OCI-LY7 (cell line): Measurements from ENCODE around the gene NUB1. TPM values are rescaled to one million over a fixed set of nuclear protein-coding genes. Genes with fewer than 3 reads are reported as not detected.

Experiments used
- BruUV-seq: library from RNA; stranded (reverse); fragments of 400-500 nt; replicated peaks from 2 replicates; lab custom pipeline; 2021; lab: Mats Ljungman, UMichigan
- CTCF ChIA-PET: fragments of 300-600 bp; sonication (Branson Sonifier 250); formaldehyde crosslinking; loops from one replicate; lab custom pipeline; 2022; ENCODE audit warnings: antibody characterized with exemption; ENCODE audit not compliant: unreplicated experiment; lab: Charles Lee
- POLR2A ChIA-PET: fragments of 300-600 bp; sonication (Branson Sonifier 250); formaldehyde crosslinking; loops from one replicate; lab custom pipeline; 2022; ENCODE audit warnings: antibody characterized with exemption; lab: Charles Lee
- DNase-seq: peaks from one replicate; pipeline ENCODE4 v3.0.0-alpha.2; 2015; ENCODE audit warnings: low spot score
- H2AFZ ChIP-seq: fragments of 200-600 bp; sonication (generic), shearing (Covaris generic); 2 replicates; pipeline ENCODE4 v1.6.1; 2014; ENCODE audit warnings: mild to moderate bottlenecking, antibody characterized with exemption, low read length, moderate library complexity
- H3K27ac ChIP-seq: fragments of 200-600 bp; sonication (generic); 2 replicates; pipeline ENCODE4 v1.5.1; 2014; ENCODE audit warnings: mixed run types, low read depth, mild to moderate bottlenecking, moderate library complexity, low read length, inconsistent platforms; ENCODE audit not compliant: poor library complexity, severe bottlenecking
- H3K36me3 ChIP-seq: fragments of 200-600 bp; sonication (generic); 2 replicates; pipeline ENCODE4 v1.6.1; 2014; ENCODE audit warnings: mild to moderate bottlenecking, antibody characterized with exemption, low read length, moderate library complexity, mixed read lengths; ENCODE audit not compliant: insufficient read depth
- H3K4me1 ChIP-seq: fragments of 200-600 bp; sonication (generic); 2 replicates; pipeline ENCODE4 v1.5.1; 2014; ENCODE audit warnings: mild to moderate bottlenecking, low read length; ENCODE audit not compliant: insufficient read depth, poor library complexity, severe bottlenecking
- H3K4me2 ChIP-seq: fragments of 200-600 bp; sonication (generic); 2 replicates; pipeline ENCODE4 v1.6.1; 2014; ENCODE audit warnings: mild to moderate bottlenecking, low read length
- H3K4me3 ChIP-seq: fragments of 200-600 bp; sonication (generic); 2 replicates; pipeline ENCODE4 v1.5.1; 2014; ENCODE audit warnings: mild to moderate bottlenecking, low read depth, low read length; ENCODE audit not compliant: poor library complexity, severe bottlenecking
- H3K79me2 ChIP-seq: fragments of 200-600 bp; sonication (generic); 2 replicates; pipeline ENCODE4 v1.6.1; 2016; ENCODE audit warnings: low read depth, mild to moderate bottlenecking, low read length, moderate library complexity, mixed read lengths; ENCODE audit not compliant: insufficient read depth
- H3K9me2 ChIP-seq: fragments of 200-600 bp; sonication (generic); 2 replicates; pipeline ENCODE4 v1.6.1; 2016; ENCODE audit warnings: mild to moderate bottlenecking, low read length, mixed read lengths; ENCODE audit not compliant: insufficient read depth
- H3K9me3 ChIP-seq: fragments of 200-600 bp; sonication (generic); 2 replicates; pipeline ENCODE4 v1.6.1; 2014; ENCODE audit warnings: mild to moderate bottlenecking, mixed run types, low read length, mixed read lengths
- H4K20me1 ChIP-seq: fragments of 200-600 bp; sonication (generic); 2 replicates; pipeline ENCODE4 v1.6.1; 2014; ENCODE audit warnings: mild to moderate bottlenecking, antibody characterized with exemption, low read length, moderate library complexity, mixed read lengths; ENCODE audit not compliant: insufficient read depth
- EZH2phosphoT487 ChIP-seq: fragments of 200-600 bp; sonication (generic); IDR thresholded peaks from 2 replicates; pipeline ENCODE4 v1.6.1; 2018; ENCODE audit warnings: low read depth, borderline replicate concordance, mild to moderate bottlenecking, mixed run types, antibody characterized with exemption, low read length, moderate library complexity, mixed read lengths
- intact Hi-C: fragments of 100-400 bp; cut with micrococcal nuclease; formaldehyde crosslinking; loops from one replicate; pipeline ENCODE4 v1.10.0; 2022; ENCODE audit not compliant: unreplicated experiment
- total RNA-seq, 2 experiments: library from RNA; depleted of rRNA in 1 of 2; stranded (reverse); fragments of >200 nt in 1 of 2; shearing (Covaris generic) in 1 of 2; gene quantifications; 2 replicates each; pipeline ENCODE4 v1.2.3, GENCODE V29; 2014 to 2022
- TF ChIP-seq, protein P1 (sequence below): fragments of 200-600 bp; sonication (generic); conservative IDR thresholded peaks from 2 replicates; pipeline ENCODE4 v1.5.1; 2014; ENCODE audit warnings: mild to moderate bottlenecking, antibody characterized with exemption, low read length, moderate library complexity, mixed read lengths

NUB1 gene
- total RNA-seq, 2 experiments from 2014 or later: 44.1 to 50.7 TPM

DNA sequence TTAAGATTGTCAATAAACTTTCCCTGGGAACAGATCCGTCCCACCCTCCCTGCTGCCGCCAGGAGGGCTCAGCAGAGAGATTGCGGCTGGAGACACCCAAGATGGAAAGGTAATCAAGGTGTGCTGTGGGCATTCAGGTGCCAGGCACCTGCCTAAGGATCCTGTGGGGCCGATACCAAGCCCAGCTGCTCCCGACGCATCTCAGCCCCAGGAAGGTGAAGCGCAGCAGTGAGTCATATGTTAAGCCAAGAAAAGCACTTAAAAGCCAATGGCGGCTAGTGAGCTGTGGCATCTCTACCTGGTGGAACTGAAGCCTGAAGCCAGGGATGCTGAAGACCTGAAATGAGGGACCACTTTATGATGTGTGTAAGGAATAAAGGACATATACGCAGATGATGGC lies 62.2 kb downstream of the NUB1 start:
- no peaks in the 10 kb centered on the region for H3K36me3 ChIP-seq
- no peak for DNase-seq
- H3K27ac ChIP-seq: no peak overlapping the region
- no peak overlapping the region for H3K4me2 ChIP-seq
- peaks cover 21% of the 10 kb centered on the region for H3K4me1 ChIP-seq
- TF ChIP-seq, protein P1, sequence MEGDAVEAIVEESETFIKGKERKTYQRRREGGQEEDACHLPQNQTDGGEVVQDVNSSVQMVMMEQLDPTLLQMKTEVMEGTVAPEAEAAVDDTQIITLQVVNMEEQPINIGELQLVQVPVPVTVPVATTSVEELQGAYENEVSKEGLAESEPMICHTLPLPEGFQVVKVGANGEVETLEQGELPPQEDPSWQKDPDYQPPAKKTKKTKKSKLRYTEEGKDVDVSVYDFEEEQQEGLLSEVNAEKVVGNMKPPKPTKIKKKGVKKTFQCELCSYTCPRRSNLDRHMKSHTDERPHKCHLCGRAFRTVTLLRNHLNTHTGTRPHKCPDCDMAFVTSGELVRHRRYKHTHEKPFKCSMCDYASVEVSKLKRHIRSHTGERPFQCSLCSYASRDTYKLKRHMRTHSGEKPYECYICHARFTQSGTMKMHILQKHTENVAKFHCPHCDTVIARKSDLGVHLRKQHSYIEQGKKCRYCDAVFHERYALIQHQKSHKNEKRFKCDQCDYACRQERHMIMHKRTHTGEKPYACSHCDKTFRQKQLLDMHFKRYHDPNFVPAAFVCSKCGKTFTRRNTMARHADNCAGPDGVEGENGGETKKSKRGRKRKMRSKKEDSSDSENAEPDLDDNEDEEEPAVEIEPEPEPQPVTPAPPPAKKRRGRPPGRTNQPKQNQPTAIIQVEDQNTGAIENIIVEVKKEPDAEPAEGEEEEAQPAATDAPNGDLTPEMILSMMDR: no peak
- no peak for TF ChIP-seq EZH2phosphoT487
- ChIA-PET POLR2A (interaction anchor here (0.6 kb wide), 1 partner anchor 13 kb away, joined by 4 read pairs; no protein-coding TSS in a partner anchor), CTCF (no interaction called here)
- H4K20me1 ChIP-seq: no peaks in the 10 kb centered on the region
- no peaks in the 10 kb centered on the region for H3K9me3 ChIP-seq
- no TSS peak for BruUV-seq
- H2AFZ ChIP-seq: no peak overlapping the region
- H3K9me2 ChIP-seq: no peaks in the 10 kb centered on the region
- no peak overlapping the region for H3K4me3 ChIP-seq
- no peaks in the 10 kb centered on the region for H3K79me2 ChIP-seq
- intact Hi-C loops: no loop called here

DNA sequence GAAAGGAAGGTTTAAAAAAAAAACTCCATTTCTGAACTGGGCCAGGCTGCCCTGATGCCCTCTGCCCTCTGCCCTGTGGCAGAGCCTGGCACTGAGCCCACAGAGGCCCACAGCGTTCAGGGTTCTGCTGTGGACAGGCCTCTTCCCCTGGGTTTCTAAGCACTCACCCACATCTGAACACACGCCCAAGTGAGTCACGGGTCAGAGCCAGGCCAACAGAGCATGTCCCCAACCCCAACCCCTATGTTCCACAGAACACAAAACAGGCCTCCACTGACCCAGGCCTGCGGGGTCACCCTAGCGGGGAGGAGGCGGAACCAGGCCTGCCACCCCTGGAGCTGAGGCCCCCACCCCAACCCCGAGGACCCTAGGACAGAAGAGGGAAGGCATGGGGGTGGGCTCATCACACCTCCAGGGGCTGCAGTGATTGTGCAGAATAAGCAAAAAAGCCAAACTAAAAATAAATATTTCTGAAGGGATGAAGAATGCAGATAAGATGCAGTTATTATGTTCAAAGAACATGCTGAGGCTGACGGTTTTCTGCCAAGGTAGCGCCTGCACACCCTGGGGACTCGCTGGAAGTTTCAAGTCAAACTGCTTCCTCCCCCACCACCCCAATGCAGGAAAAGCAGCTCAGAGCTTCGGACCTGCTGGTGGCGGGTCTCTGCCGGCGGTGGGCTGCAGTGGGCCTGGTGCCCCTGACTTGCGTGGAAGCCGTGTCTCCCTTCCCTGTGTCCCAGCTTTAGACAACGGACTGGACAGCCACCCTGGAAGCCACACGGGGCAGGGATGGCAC lies 62.8 kb downstream of the NUB1 start:
- ChIA-PET CTCF (no interaction called here), POLR2A (interaction anchor here (0.6 kb wide), 1 partner anchor 12 kb away, joined by 4 read pairs; no protein-coding TSS in a partner anchor)
- no peaks in the 10 kb centered on the region for H3K9me2 ChIP-seq
- TF ChIP-seq, protein P1: no peak
- TF ChIP-seq EZH2phosphoT487: no peak
- no peak overlapping the region for H3K27ac ChIP-seq
- no TSS peak for BruUV-seq
- no peak overlapping the region for H3K4me3 ChIP-seq
- H4K20me1 ChIP-seq: no peaks in the 10 kb centered on the region
- H3K79me2 ChIP-seq: no peaks in the 10 kb centered on the region
- no peak overlapping the region for H2AFZ ChIP-seq
- intact Hi-C loops: no loop called here
- H3K4me1 ChIP-seq: peaks cover 21% of the 10 kb centered on the region
- no peak for DNase-seq
- no peaks in the 10 kb centered on the region for H3K36me3 ChIP-seq
- H3K9me3 ChIP-seq: no peaks in the 10 kb centered on the region
- no peak overlapping the region for H3K4me2 ChIP-seq

DNA sequence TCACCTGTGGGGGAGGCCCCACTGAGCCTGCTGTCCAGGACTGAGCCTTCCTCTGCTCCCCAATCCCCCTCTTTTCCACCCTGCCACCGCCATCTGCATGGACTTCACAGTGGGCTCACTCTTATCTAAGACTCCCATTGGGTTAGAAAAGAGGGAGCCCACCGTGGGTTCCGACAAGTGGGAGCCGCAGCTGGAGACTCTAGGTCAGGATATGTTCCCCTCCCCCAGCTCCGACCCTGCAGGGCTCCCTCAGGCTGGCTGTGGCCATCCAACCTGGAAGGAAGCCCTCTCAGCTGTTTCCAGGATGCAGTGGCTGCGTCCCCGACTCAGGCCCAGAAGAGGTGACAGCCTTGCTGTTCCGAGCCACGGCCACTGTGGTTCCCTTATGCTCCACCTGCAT lies 63.4 kb downstream of the NUB1 start:
- Histone ChIP-seq H3K79me2 (no peaks in the 10 kb centered on the region), H3K4me1 (peaks cover 15% of the 10 kb centered on the region), H2AFZ (no peak overlapping the region), H3K4me2 (no peak overlapping the region), H3K4me3 (no peak overlapping the region), H3K9me2 (no peaks in the 10 kb centered on the region), H3K9me3 (no peaks in the 10 kb centered on the region), H3K27ac (no peak overlapping the region), H3K36me3 (no peaks in the 10 kb centered on the region), H4K20me1 (no peaks in the 10 kb centered on the region)
- intact Hi-C loops: no loop called here
- POLR2A ChIA-PET: no interaction called here
- CTCF ChIA-PET: no interaction called here
- no peak for DNase-seq
- BruUV-seq: no TSS peak
- TF ChIP-seq, protein P1: no peak
- no peak for TF ChIP-seq EZH2phosphoT487
